A172 (cell line): ENCODE data around the gene NUP35. TPM values are rescaled to one million over a fixed set of nuclear protein-coding genes. Genes with fewer than 3 reads are reported as not detected.

ENCODE experiments used
- DNase-seq: peaks from one replicate; pipeline ENCODE4 v3.0.0-alpha.2; 2015; ENCODE audit warnings: low spot score
- total RNA-seq: library from RNA; depleted of rRNA; stranded (reverse); fragments of >200 nt; shearing (Covaris generic); gene quantifications from 2 replicates; pipeline ENCODE4 v1.2.3, GENCODE V29; 2014; rRNA removed

The NUP35 gene
- total RNA-seq, 1 experiment from 2014 or later, result 31.7 TPM

- DNase-seq, result no peak
Measured at GRCh38 chr2:183209395-183210028, 85.3 kb downstream of the NUP35 start.

Other genes starting within 250 kb of the NUP35 start
- gene NCKAP1, start 86.0 kb upstream of the NUP35 start, total RNA-seq, result 186 and 213 TPM in 2 replicates
- gene DUSP19, start 45.7 kb upstream of the NUP35 start, total RNA-seq, result 2.5 and 3.2 TPM in 2 replicates